HepG2 (cell line): Measurements from ENCODE around the gene ANKFY1. TPM values are rescaled to one million over a fixed set of nuclear protein-coding genes. Genes with fewer than 3 reads are reported as not detected.
A peak's percentile ranks its signal among the peaks of the same experiment; 100 is the strongest.

Experiments used
- ATAC-seq: fragments of 200-7000 bp; cut with Tn5 transposase; 3 replicates; pipeline ENCODE4 v1.9.1; 2020; ENCODE audit warnings: mild to moderate bottlenecking, moderate library complexity
- BruUV-seq: library from RNA; stranded (reverse); fragments of 400-500 nt; replicated peaks from 2 replicates; lab custom pipeline; 2021; lab: Mats Ljungman, UMichigan
- CTCF ChIA-PET: fragments of 300-600 bp; formaldehyde crosslinking; extraction: SDS; loops from one replicate; lab custom pipeline; 2021; ENCODE audit warnings: low total read pairs, inconsistent platforms, low intra/inter-chr PET ratio; lab: Yijun Ruan, JAX
- POLR2A ChIA-PET: fragments of 350-600 bp; sonication (Branson Sonifier 250); formaldehyde crosslinking; loops from one replicate; lab custom pipeline; 2020; ENCODE audit warnings: antibody characterized with exemption, inconsistent platforms; lab: Yijun Ruan, JAX
- DNase-seq: peaks from one replicate; pipeline ENCODE4 v3.0.0-alpha.2; 2015; ENCODE audit warnings: low spot score
- FAIRE-seq: peaks from 3 replicates; lab custom pipeline; 2011; peaks lifted over from hg19 to GRCh38; lab: Jason Lieb, UNC
- H2AFZ ChIP-seq: one replicate; pipeline ENCODE4 v1.6.1; 2011; ENCODE audit warnings: low read length, inconsistent platforms
- H3K27ac ChIP-seq: fragments of 300-600 bp; 3 replicates; pipeline ENCODE4 v1.8.0; 2011; ENCODE audit warnings: mixed run types, mild to moderate bottlenecking, mixed read lengths, low read length, inconsistent platforms; ENCODE audit not compliant: insufficient read depth; ENCODE audit errors: extremely low read length
- H3K27me3 ChIP-seq, 2 experiments: fragments of 200-600 bp in 1 of 2; 2 replicates in 1 of 2; 3 replicates in 1 of 2; pipeline versions ENCODE4 v1.6.0 to v1.8.0; 2011; ENCODE audit warnings: low read length in 2 of 2, mild to moderate bottlenecking in 2 of 2, moderate library complexity in 2 of 2, inconsistent platforms in 1 of 2; ENCODE audit not compliant: insufficient read depth in 2 of 2, control insufficient read depth in 1 of 2
- H3K36me3 ChIP-seq, 2 experiments: fragments of 200-600 bp in 1 of 2; replicated peaks in 1 of 2; 2 replicates in 1 of 2; 3 replicates in 1 of 2; pipeline versions ENCODE4 v1.5.1 to v1.8.0; 2011; ENCODE audit warnings: low read length in 2 of 2, inconsistent platforms in 1 of 2; ENCODE audit not compliant: insufficient read depth in 2 of 2, control insufficient read depth in 1 of 2
- H3K4me1 ChIP-seq: 2 replicates; pipeline ENCODE4 v1.5.1; 2012; ENCODE audit warnings: low read length, inconsistent platforms; ENCODE audit not compliant: insufficient read depth
- H3K4me2 ChIP-seq: 2 replicates; pipeline ENCODE4 v1.6.0; 2011; ENCODE audit warnings: low read depth, low read length, inconsistent platforms
- H3K4me3 ChIP-seq, 3 experiments: fragments of 200-600 bp in 1 of 3; sonication (generic), shearing (Covaris generic) in 1 of 3; replicated peaks in 1 of 3; 2 replicates each; pipeline ENCODE4 v1.5.1; 2011 to 2016; ENCODE audit warnings: low read length in 3 of 3, inconsistent platforms in 2 of 3, low read depth in 2 of 3, mild to moderate bottlenecking in 2 of 3, control low read depth in 1 of 3, mixed read lengths in 1 of 3; ENCODE audit not compliant: insufficient read depth in 1 of 3
- H3K79me2 ChIP-seq: one replicate; pipeline ENCODE4 v1.6.1; 2011; ENCODE audit warnings: low read length, inconsistent platforms; ENCODE audit not compliant: insufficient read depth
- H3K9ac ChIP-seq: 2 replicates; pipeline ENCODE4 v1.6.0; 2011; ENCODE audit warnings: mild to moderate bottlenecking, low read depth, low read length, inconsistent platforms; ENCODE audit not compliant: insufficient read depth
- H3K9me3 ChIP-seq: 2 replicates; pipeline ENCODE4 v1.5.1; 2012; ENCODE audit warnings: mild to moderate bottlenecking, low read length
- H4K20me1 ChIP-seq: 2 replicates; pipeline ENCODE4 v1.6.0; 2011; ENCODE audit warnings: inconsistent platforms, mild to moderate bottlenecking, low read length, moderate library complexity; ENCODE audit not compliant: insufficient read depth
- BRD4 ChIP-seq: sonication (generic); formaldehyde crosslinking; IDR thresholded peaks from 2 replicates; pipeline ENCODE4 v1.4.0; 2020; ENCODE audit warnings: missing genetic modification reagents
- DMAP1 ChIP-seq: IDR thresholded peaks from 2 replicates; pipeline ENCODE4 v1.6.1; 2016
- FOXO4 ChIP-seq: sonication (generic); formaldehyde crosslinking; conservative IDR thresholded peaks from 2 replicates; pipeline ENCODE4 v1.8.1; 2023; ENCODE audit warnings: missing genetic modification reagents
- HOXA7 ChIP-seq: sonication (generic); formaldehyde crosslinking; IDR thresholded peaks from 2 replicates; pipeline ENCODE4 v1.8.1; 2022; ENCODE audit warnings: mild to moderate bottlenecking, missing genetic modification reagents, moderate library complexity
- NFIC ChIP-seq: IDR thresholded peaks from 2 replicates; pipeline ENCODE4 v1.6.1; 2012; ENCODE audit warnings: mild to moderate bottlenecking, low read length, inconsistent platforms
- SALL2 ChIP-seq: sonication (generic); formaldehyde crosslinking; IDR thresholded peaks from 2 replicates; pipeline ENCODE4 v1.8.1; 2023; ENCODE audit warnings: mild to moderate bottlenecking, missing genetic modification reagents, inconsistent platforms
- SATB2 ChIP-seq: sonication (generic); formaldehyde crosslinking; IDR thresholded peaks from 2 replicates; pipeline ENCODE4 v1.5.0; 2020; ENCODE audit warnings: missing genetic modification reagents
- SMAD3 ChIP-seq: sonication (generic); formaldehyde crosslinking; IDR thresholded peaks from 2 replicates; pipeline ENCODE4 v1.4.0; 2020; ENCODE audit warnings: missing genetic modification reagents
- SMC3 ChIP-seq: IDR thresholded peaks from 2 replicates; pipeline ENCODE4 v1.6.1; 2011; ENCODE audit warnings: low read length, improper control_type of control experiment
- STAT5B ChIP-seq: sonication (generic); formaldehyde crosslinking; IDR thresholded peaks from 2 replicates; pipeline ENCODE4 v1.4.0; 2020; ENCODE audit warnings: missing genetic modification reagents
- ZNF296 ChIP-seq: sonication (generic); formaldehyde crosslinking; conservative IDR thresholded peaks from 2 replicates; pipeline ENCODE4 v1.5.0; 2020; ENCODE audit warnings: mild to moderate bottlenecking, missing genetic modification reagents
- ZNF317 ChIP-seq: sonication (generic); formaldehyde crosslinking; IDR thresholded peaks from 2 replicates; pipeline ENCODE4 v1.5.0; 2020; ENCODE audit warnings: mild to moderate bottlenecking, missing genetic modification reagents
- ZNF589 ChIP-seq: sonication (generic); formaldehyde crosslinking; conservative IDR thresholded peaks from 2 replicates; pipeline ENCODE4 v1.8.0; 2022; ENCODE audit warnings: mild to moderate bottlenecking, moderate library complexity, missing genetic modification reagents
- ZNF615 ChIP-seq: sonication (generic); formaldehyde crosslinking; IDR thresholded peaks from 2 replicates; pipeline ENCODE4 v1.5.0; 2020; ENCODE audit warnings: mild to moderate bottlenecking, missing genetic modification reagents, borderline replicate concordance
- WGBS: methylation state at CpG from one replicate; pipeline ENCODE4 v1.1.6; 2017; ENCODE audit warnings: low lambda C conversion rate; 5-methylcytosine and 5-hydroxymethylcytosine counted together
- in situ Hi-C: cut with HindIII; loops from 2 replicates; pipeline ENCODE4 v1.10.0; 2017; ENCODE audit warnings: low pct_unique_long_range_greater_than_20kb; ENCODE audit not compliant: extremely low pct_ligation_motif_present
- intact Hi-C: fragments of 100-400 bp; cut with micrococcal nuclease; formaldehyde crosslinking; loops from one replicate; pipeline ENCODE4 v1.10.0; 2022; ENCODE audit not compliant: unreplicated experiment
- polyA plus RNA-seq, 8 experiments: library from polyadenylated mRNA; depleted of rRNA in 3 of 8; stranded (reverse) in 7 of 8; unstranded in 1 of 8; fragments of >200 nt; fragmentation: Illumina TruSeq in 4 of 8; extraction: Trizol in 4 of 8; gene quantifications; 2 replicates each; pipeline versions ENCODE4 v1.2.1 to v1.2.3, GENCODE V29; 2011 to 2016; ENCODE audit warnings: low read depth in 4 of 8, missing spikeins in 1 of 8, mixed read lengths in 1 of 8; ENCODE audit not compliant: insufficient read depth in 1 of 8
- total RNA-seq, 5 experiments: library from RNA; depleted of rRNA; stranded (reverse); fragments of >200 nt; fragmentation: Illumina TruSeq; extraction: Trizol; gene quantifications; 2 replicates each; pipeline ENCODE4 v1.2.3, GENCODE V29; 2016; ENCODE audit warnings: low read depth in 1 of 5
- TF ChIP-seq, protein P1 (sequence below): sonication (generic); formaldehyde crosslinking; IDR thresholded peaks from 2 replicates; pipeline ENCODE4 v1.9.0; 2021; ENCODE audit warnings: missing genetic modification reagents, borderline replicate concordance
- TF ChIP-seq, protein P2 (sequence below): sonication (generic); IDR thresholded peaks from 2 replicates; pipeline ENCODE4 v1.6.1; 2016; ENCODE audit warnings: low read depth, borderline replicate concordance
- TF ChIP-seq, protein P3 (sequence below): sonication (generic); formaldehyde crosslinking; IDR thresholded peaks from 2 replicates; pipeline ENCODE4 v1.5.0; 2020; ENCODE audit warnings: mild to moderate bottlenecking, missing genetic modification reagents, moderate library complexity

Gene ANKFY1
- total and polyA plus RNA-seq, 2 of the 13 experiments (the other 11 are each of a cell fraction or from before 2014, with no cell fraction given), result 11.9 to 16.8 TPM

DNA sequence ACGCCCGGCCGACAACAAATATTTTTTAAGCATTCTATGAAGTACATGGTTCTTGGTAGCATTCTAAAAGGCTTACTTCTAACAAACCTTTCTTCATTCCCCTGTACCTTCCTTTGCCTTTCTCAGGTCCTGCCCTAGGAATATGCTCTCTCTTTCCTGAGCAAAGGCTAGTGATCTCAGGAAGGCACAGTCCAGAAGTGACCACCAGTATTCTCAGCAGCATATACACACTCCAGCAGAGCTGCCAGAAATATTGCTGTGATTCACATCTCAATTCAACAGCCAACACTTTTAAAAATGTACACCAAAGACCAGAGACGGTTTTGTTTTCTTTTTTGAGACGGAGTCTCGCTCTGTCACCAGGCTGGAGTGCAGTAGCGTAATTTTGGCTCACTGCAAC is 41.4 kb upstream of the ANKFY1 start (continued):
- TF ChIP-seq, protein P1, sequence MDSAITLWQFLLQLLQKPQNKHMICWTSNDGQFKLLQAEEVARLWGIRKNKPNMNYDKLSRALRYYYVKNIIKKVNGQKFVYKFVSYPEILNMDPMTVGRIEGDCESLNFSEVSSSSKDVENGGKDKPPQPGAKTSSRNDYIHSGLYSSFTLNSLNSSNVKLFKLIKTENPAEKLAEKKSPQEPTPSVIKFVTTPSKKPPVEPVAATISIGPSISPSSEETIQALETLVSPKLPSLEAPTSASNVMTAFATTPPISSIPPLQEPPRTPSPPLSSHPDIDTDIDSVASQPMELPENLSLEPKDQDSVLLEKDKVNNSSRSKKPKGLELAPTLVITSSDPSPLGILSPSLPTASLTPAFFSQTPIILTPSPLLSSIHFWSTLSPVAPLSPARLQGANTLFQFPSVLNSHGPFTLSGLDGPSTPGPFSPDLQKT (CRISPR knock-in tag), result no peak
- no peak for TF ChIP-seq BRD4 (CRISPR knock-in tag)
- TF ChIP-seq STAT5B (CRISPR knock-in tag), result no peak
- TF ChIP-seq, protein P2, sequence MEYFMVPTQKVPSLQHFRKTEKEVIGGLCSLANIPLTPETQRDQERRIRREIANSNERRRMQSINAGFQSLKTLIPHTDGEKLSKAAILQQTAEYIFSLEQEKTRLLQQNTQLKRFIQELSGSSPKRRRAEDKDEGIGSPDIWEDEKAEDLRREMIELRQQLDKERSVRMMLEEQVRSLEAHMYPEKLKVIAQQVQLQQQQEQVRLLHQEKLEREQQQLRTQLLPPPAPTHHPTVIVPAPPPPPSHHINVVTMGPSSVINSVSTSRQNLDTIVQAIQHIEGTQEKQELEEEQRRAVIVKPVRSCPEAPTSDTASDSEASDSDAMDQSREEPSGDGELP, result no peak
- no peak for TF ChIP-seq NFIC
- TF ChIP-seq DMAP1 (CRISPR knock-in tag), result no peak
- TF ChIP-seq SALL2 (CRISPR knock-in tag), result no peak
- TF ChIP-seq, all 625 proteins: peak for 0

GRCh38 chr17:4304417-4305027 is 40.7 kb upstream of the ANKFY1 start:
- POLR2A ChIA-PET, result no interaction called here
- H3K27me3 ChIP-seq, result no peaks in the 10 kb centered on the region
- in situ Hi-C loops, result no loop called here
- H3K9me3 ChIP-seq, result no peaks in the 10 kb centered on the region
- intact Hi-C loops, result no loop called here
- peaks cover 10 to 36% of the 10 kb centered on the region in 2 experiments; a peak in 4 of 5 replicates for H3K36me3 ChIP-seq
- FAIRE-seq, result no peak
- ATAC-seq, result peak; percentile 75
- H3K79me2 ChIP-seq, result peaks cover 29% of the 10 kb centered on the region
- no peak overlapping the region for H3K27ac ChIP-seq
- 58% methylated on average over 6 of the region's 6 CpGs for WGBS
- no peak overlapping the region for H3K4me2 ChIP-seq
- peak; percentile 41 for DNase-seq
- BruUV-seq, result no TSS peak
- peaks cover 13% of the 10 kb centered on the region for H3K4me1 ChIP-seq
- CTCF ChIA-PET, result interaction anchor here (1.2 kb wide), 1 partner anchor 89 kb away, joined by 7 read pairs; no protein-coding TSS in a partner anchor
- H3K4me3 ChIP-seq, result no peak overlapping the region
- H4K20me1 ChIP-seq, result peaks cover 8% of the 10 kb centered on the region
- H2AFZ ChIP-seq, result no peak overlapping the region
- no peak overlapping the region for H3K9ac ChIP-seq
- TF ChIP-seq ZNF317 (CRISPR knock-in tag) (no peak), SATB2 (CRISPR knock-in tag) (no peak), HOXA7 (CRISPR knock-in tag) (no peak), ZNF589 (no peak), SMAD3 (CRISPR knock-in tag) (no peak), SMC3 (peak; percentile 48), FOXO4 (CRISPR knock-in tag) (no peak), ZNF296 (CRISPR knock-in tag) (no peak), ZNF615 (CRISPR knock-in tag) (no peak)
- TF ChIP-seq, protein P3, sequence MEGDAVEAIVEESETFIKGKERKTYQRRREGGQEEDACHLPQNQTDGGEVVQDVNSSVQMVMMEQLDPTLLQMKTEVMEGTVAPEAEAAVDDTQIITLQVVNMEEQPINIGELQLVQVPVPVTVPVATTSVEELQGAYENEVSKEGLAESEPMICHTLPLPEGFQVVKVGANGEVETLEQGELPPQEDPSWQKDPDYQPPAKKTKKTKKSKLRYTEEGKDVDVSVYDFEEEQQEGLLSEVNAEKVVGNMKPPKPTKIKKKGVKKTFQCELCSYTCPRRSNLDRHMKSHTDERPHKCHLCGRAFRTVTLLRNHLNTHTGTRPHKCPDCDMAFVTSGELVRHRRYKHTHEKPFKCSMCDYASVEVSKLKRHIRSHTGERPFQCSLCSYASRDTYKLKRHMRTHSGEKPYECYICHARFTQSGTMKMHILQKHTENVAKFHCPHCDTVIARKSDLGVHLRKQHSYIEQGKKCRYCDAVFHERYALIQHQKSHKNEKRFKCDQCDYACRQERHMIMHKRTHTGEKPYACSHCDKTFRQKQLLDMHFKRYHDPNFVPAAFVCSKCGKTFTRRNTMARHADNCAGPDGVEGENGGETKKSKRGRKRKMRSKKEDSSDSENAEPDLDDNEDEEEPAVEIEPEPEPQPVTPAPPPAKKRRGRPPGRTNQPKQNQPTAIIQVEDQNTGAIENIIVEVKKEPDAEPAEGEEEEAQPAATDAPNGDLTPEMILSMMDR (CRISPR knock-in tag), result peak; percentile 48
